HepG2 (cell line): Measurements from ENCODE around the gene ABCB9. TPM values are rescaled to one million over a fixed set of nuclear protein-coding genes. Genes with fewer than 3 reads are reported as not detected.

Source experiments
- ATAC-seq: fragments of 200-7000 bp; cut with Tn5 transposase; 3 replicates; pipeline ENCODE4 v1.9.1; 2020; ENCODE audit warnings: mild to moderate bottlenecking, moderate library complexity
- BruUV-seq: library from RNA; stranded (reverse); fragments of 400-500 nt; replicated peaks from 2 replicates; lab custom pipeline; 2021; lab: Mats Ljungman, UMichigan
- CTCF ChIA-PET: fragments of 300-600 bp; formaldehyde crosslinking; extraction: SDS; loops from one replicate; lab custom pipeline; 2021; ENCODE audit warnings: low total read pairs, inconsistent platforms, low intra/inter-chr PET ratio; lab: Yijun Ruan, JAX
- POLR2A ChIA-PET: fragments of 350-600 bp; sonication (Branson Sonifier 250); formaldehyde crosslinking; loops from one replicate; lab custom pipeline; 2020; ENCODE audit warnings: antibody characterized with exemption, inconsistent platforms; lab: Yijun Ruan, JAX
- DNase-seq: peaks from one replicate; pipeline ENCODE4 v3.0.0-alpha.2; 2015; ENCODE audit warnings: low spot score
- FAIRE-seq: peaks from 3 replicates; lab custom pipeline; 2011; peaks lifted over from hg19 to GRCh38; lab: Jason Lieb, UNC
- H2AFZ ChIP-seq: one replicate; pipeline ENCODE4 v1.6.1; 2011; ENCODE audit warnings: low read length, inconsistent platforms
- H3K27ac ChIP-seq: fragments of 300-600 bp; 3 replicates; pipeline ENCODE4 v1.8.0; 2011; ENCODE audit warnings: mixed run types, mild to moderate bottlenecking, mixed read lengths, low read length, inconsistent platforms; ENCODE audit not compliant: insufficient read depth; ENCODE audit errors: extremely low read length
- H3K27me3 ChIP-seq, 2 experiments: fragments of 200-600 bp in 1 of 2; 2 replicates in 1 of 2; 3 replicates in 1 of 2; pipeline versions ENCODE4 v1.6.0 to v1.8.0; 2011; ENCODE audit warnings: low read length in 2 of 2, mild to moderate bottlenecking in 2 of 2, moderate library complexity in 2 of 2, inconsistent platforms in 1 of 2; ENCODE audit not compliant: insufficient read depth in 2 of 2, control insufficient read depth in 1 of 2
- H3K36me3 ChIP-seq, 2 experiments: fragments of 200-600 bp in 1 of 2; replicated peaks in 1 of 2; 2 replicates in 1 of 2; 3 replicates in 1 of 2; pipeline versions ENCODE4 v1.5.1 to v1.8.0; 2011; ENCODE audit warnings: low read length in 2 of 2, inconsistent platforms in 1 of 2; ENCODE audit not compliant: insufficient read depth in 2 of 2, control insufficient read depth in 1 of 2
- H3K4me1 ChIP-seq: 2 replicates; pipeline ENCODE4 v1.5.1; 2012; ENCODE audit warnings: low read length, inconsistent platforms; ENCODE audit not compliant: insufficient read depth
- H3K4me2 ChIP-seq: 2 replicates; pipeline ENCODE4 v1.6.0; 2011; ENCODE audit warnings: low read depth, low read length, inconsistent platforms
- H3K4me3 ChIP-seq, 3 experiments: fragments of 200-600 bp in 1 of 3; sonication (generic), shearing (Covaris generic) in 1 of 3; replicated peaks in 1 of 3; 2 replicates each; pipeline ENCODE4 v1.5.1; 2011 to 2016; ENCODE audit warnings: low read length in 3 of 3, inconsistent platforms in 2 of 3, low read depth in 2 of 3, mild to moderate bottlenecking in 2 of 3, control low read depth in 1 of 3, mixed read lengths in 1 of 3; ENCODE audit not compliant: insufficient read depth in 1 of 3
- H3K79me2 ChIP-seq: one replicate; pipeline ENCODE4 v1.6.1; 2011; ENCODE audit warnings: low read length, inconsistent platforms; ENCODE audit not compliant: insufficient read depth
- H3K9ac ChIP-seq: 2 replicates; pipeline ENCODE4 v1.6.0; 2011; ENCODE audit warnings: mild to moderate bottlenecking, low read depth, low read length, inconsistent platforms; ENCODE audit not compliant: insufficient read depth
- H3K9me3 ChIP-seq: 2 replicates; pipeline ENCODE4 v1.5.1; 2012; ENCODE audit warnings: mild to moderate bottlenecking, low read length
- H4K20me1 ChIP-seq: 2 replicates; pipeline ENCODE4 v1.6.0; 2011; ENCODE audit warnings: inconsistent platforms, mild to moderate bottlenecking, low read length, moderate library complexity; ENCODE audit not compliant: insufficient read depth
- IKZF4 ChIP-seq: sonication (generic); formaldehyde crosslinking; IDR thresholded peaks from 2 replicates; pipeline ENCODE4 v1.5.1; 2020; ENCODE audit warnings: borderline replicate concordance, mild to moderate bottlenecking, low read depth, missing genetic modification reagents; ENCODE audit errors: not compliant biosample characterization
- MZF1 ChIP-seq: sonication (generic); formaldehyde crosslinking; IDR thresholded peaks from 2 replicates; pipeline ENCODE4 v1.8.1; 2023; ENCODE audit warnings: mild to moderate bottlenecking, missing genetic modification reagents, borderline replicate concordance
- NONO ChIP-seq, 2 experiments: fragments of 450-650 bp in 1 of 2; sonication (generic) in 1 of 2; formaldehyde crosslinking in 1 of 2; IDR thresholded peaks in 1 of 2; conservative IDR thresholded peaks in 1 of 2; 2 replicates each; pipeline versions ENCODE4 v1.6.1 to v1.8.0; 2017 to 2022; ENCODE audit warnings: mild to moderate bottlenecking in 1 of 2, missing genetic modification reagents in 1 of 2, moderate library complexity in 1 of 2
- RBFOX2 ChIP-seq: fragments of 200-400 bp; formaldehyde crosslinking; IDR thresholded peaks from 2 replicates; pipeline ENCODE4 v1.6.1; 2017; ENCODE audit warnings: low read depth, mild to moderate bottlenecking, low read length
- SP5 ChIP-seq: IDR thresholded peaks from 2 replicates; pipeline ENCODE4 v1.6.1; 2016; ENCODE audit warnings: low read depth, borderline replicate concordance
- ZNF263 ChIP-seq: sonication (generic); formaldehyde crosslinking; IDR thresholded peaks from 2 replicates; pipeline ENCODE4 v1.4.0; 2020; ENCODE audit warnings: missing genetic modification reagents
- ZNF768 ChIP-seq: sonication (generic); formaldehyde crosslinking; IDR thresholded peaks from 2 replicates; pipeline ENCODE4 v1.4.0; 2020; ENCODE audit warnings: missing genetic modification reagents
- WGBS: methylation state at CpG from one replicate; pipeline ENCODE4 v1.1.6; 2017; ENCODE audit warnings: low lambda C conversion rate; 5-methylcytosine and 5-hydroxymethylcytosine counted together
- in situ Hi-C: cut with HindIII; loops from 2 replicates; pipeline ENCODE4 v1.10.0; 2017; ENCODE audit warnings: low pct_unique_long_range_greater_than_20kb; ENCODE audit not compliant: extremely low pct_ligation_motif_present
- intact Hi-C: fragments of 100-400 bp; cut with micrococcal nuclease; formaldehyde crosslinking; loops from one replicate; pipeline ENCODE4 v1.10.0; 2022; ENCODE audit not compliant: unreplicated experiment
- polyA plus RNA-seq, 8 experiments: library from polyadenylated mRNA; depleted of rRNA in 3 of 8; stranded (reverse) in 7 of 8; unstranded in 1 of 8; fragments of >200 nt; fragmentation: Illumina TruSeq in 4 of 8; extraction: Trizol in 4 of 8; gene quantifications; 2 replicates each; pipeline versions ENCODE4 v1.2.1 to v1.2.3, GENCODE V29; 2011 to 2016; ENCODE audit warnings: low read depth in 4 of 8, missing spikeins in 1 of 8, mixed read lengths in 1 of 8; ENCODE audit not compliant: insufficient read depth in 1 of 8
- total RNA-seq, 5 experiments: library from RNA; depleted of rRNA; stranded (reverse); fragments of >200 nt; fragmentation: Illumina TruSeq; extraction: Trizol; gene quantifications; 2 replicates each; pipeline ENCODE4 v1.2.3, GENCODE V29; 2016; ENCODE audit warnings: low read depth in 1 of 5
- TF ChIP-seq, protein P1 (sequence below): sonication (generic); formaldehyde crosslinking; IDR thresholded peaks from 2 replicates; pipeline ENCODE4 v1.4.0; 2020; ENCODE audit warnings: missing genetic modification reagents, borderline replicate concordance

ABCB9 gene
- total and polyA plus RNA-seq, 2 of the 13 experiments (the other 11 are each of a cell fraction or from before 2014, with no cell fraction given): 5.1 to 6.0 TPM

DNA sequence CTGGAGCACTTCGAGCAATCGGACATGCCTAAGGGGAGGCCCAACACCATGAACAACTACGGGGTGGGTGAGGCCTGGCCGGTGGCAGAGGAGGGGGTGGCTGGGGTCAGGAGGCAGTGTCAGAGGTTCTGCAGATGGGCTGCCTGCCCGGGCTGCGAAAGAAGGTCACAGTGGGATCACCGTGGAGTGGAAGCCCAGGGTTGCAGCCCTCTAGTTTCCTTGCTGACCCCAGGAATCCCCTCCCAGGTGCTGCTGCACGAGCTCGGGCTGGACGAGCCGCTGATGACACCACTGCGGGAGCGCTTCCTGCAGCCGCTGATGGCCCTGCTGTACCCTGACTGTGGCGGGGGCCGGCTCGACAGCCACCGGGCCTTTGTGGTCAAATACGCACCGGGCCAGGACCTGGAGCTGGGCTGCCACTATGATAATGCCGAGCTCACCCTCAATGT lies 12.3 kb upstream of the ABCB9 start:
- WGBS: 97% methylated on average over 8 of the region's 21 CpGs
- Histone ChIP-seq H3K79me2 (peaks cover 55% of the 10 kb centered on the region), H3K4me2 (0 out of 2 replicates have a peak overlapping the region, but pooled peaks have one; percentile 3), H3K27me3 (no peaks in the 10 kb centered on the region; a peak in 1 of 5 replicates), H3K36me3 (peaks cover 1 to 19% of the 10 kb centered on the region in 2 experiments; a peak in 4 of 5 replicates), H4K20me1 (no peaks in the 10 kb centered on the region), H2AFZ (no peak overlapping the region), H3K9me3 (no peaks in the 10 kb centered on the region), H3K4me3 (no peak overlapping the region)
- in situ Hi-C loops (no loop called here), intact Hi-C loops (no loop called here)
- BruUV-seq: no TSS peak
- CTCF ChIA-PET: no interaction called here
- no peak for ATAC-seq
- TF ChIP-seq MZF1 (no peak), NONO (IDR thresholded peaks at IDR 0.05) (no peak), NONO (CRISPR knock-in tag; conservative IDR thresholded peaks at IDR 0.05) (0 out of 2 replicates have a peak, but pooled peaks have one; percentile 17), RBFOX2 (peak; percentile 58; the same call in 1 of the 2 replicates), IKZF4 (no peak)
- TF ChIP-seq, all 625 proteins: peak for 2
- FAIRE-seq (no peak), DNase-seq (no peak)
- H3K27ac ChIP-seq: no peak overlapping the region
- peaks cover 61% of the 10 kb centered on the region for H3K4me1 ChIP-seq
- POLR2A ChIA-PET: no interaction called here
- no peak overlapping the region for H3K9ac ChIP-seq

DNA sequence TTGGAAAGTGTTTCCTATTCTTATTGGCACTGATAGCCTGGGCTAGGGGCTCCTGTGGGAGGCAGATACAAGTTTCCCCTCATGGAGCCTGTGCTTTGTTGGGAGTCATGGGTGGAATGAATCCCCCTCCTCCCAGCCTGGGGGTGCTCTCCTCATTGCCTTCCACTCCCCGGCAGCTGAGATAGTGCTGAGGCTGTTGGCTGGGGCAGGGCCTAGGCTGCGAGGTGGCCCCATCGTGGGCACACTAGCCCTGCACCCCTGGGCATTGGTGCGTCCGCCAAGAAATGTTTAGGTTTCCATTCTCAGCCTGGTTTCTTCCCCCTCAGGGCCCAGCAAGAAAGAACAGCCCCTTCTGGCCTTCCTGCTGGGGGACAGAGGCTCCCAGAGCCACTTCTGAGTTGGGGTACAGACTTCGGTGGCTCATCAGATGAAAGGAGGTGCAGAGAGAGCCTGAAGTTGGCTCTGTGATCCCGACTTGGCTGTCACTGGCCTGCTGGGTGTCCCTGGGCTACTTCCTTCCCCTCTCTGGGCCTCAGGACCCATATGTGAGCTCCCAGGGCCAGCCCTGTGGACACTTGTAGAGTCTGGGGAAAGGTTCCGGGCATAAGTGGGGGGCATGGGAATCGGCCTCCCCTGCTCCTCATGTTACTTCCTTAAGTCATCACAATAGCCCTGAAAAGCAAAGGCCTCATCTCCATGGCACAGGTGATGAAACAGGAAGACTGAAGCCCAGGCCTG lies 11.6 kb upstream of the ABCB9 start:
- 90% methylated on average over 4 of the region's 9 CpGs for WGBS
- Histone ChIP-seq H2AFZ (no peak overlapping the region), H4K20me1 (no peaks in the 10 kb centered on the region), H3K36me3 (peaks cover 1 to 19% of the 10 kb centered on the region in 2 experiments; a peak in 4 of 5 replicates), H3K9ac (no peak overlapping the region), H3K79me2 (peaks cover 55% of the 10 kb centered on the region), H3K4me2 (no peak overlapping the region), H3K4me3 (no peak overlapping the region), H3K27me3 (no peaks in the 10 kb centered on the region; a peak in 1 of 5 replicates), H3K4me1 (peaks cover 54% of the 10 kb centered on the region), H3K9me3 (no peaks in the 10 kb centered on the region), H3K27ac (no peak overlapping the region)
- BruUV-seq: no TSS peak
- in situ Hi-C loops: no loop called here
- CTCF ChIA-PET: no interaction called here
- intact Hi-C loops: no loop called here
- no peak for FAIRE-seq
- POLR2A ChIA-PET: no interaction called here
- TF ChIP-seq, protein P1, sequence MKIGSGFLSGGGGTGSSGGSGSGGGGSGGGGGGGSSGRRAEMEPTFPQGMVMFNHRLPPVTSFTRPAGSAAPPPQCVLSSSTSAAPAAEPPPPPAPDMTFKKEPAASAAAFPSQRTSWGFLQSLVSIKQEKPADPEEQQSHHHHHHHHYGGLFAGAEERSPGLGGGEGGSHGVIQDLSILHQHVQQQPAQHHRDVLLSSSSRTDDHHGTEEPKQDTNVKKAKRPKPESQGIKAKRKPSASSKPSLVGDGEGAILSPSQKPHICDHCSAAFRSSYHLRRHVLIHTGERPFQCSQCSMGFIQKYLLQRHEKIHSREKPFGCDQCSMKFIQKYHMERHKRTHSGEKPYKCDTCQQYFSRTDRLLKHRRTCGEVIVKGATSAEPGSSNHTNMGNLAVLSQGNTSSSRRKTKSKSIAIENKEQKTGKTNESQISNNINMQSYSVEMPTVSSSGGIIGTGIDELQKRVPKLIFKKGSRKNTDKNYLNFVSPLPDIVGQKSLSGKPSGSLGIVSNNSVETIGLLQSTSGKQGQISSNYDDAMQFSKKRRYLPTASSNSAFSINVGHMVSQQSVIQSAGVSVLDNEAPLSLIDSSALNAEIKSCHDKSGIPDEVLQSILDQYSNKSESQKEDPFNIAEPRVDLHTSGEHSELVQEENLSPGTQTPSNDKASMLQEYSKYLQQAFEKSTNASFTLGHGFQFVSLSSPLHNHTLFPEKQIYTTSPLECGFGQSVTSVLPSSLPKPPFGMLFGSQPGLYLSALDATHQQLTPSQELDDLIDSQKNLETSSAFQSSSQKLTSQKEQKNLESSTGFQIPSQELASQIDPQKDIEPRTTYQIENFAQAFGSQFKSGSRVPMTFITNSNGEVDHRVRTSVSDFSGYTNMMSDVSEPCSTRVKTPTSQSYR (CRISPR knock-in tag): no peak
- no peak for TF ChIP-seq SP5 (CRISPR knock-in tag)
- TF ChIP-seq ZNF263 (CRISPR knock-in tag): peak; percentile 43; the same call in 1 of the 2 replicates
- peak; percentile 88 for TF ChIP-seq ZNF768 (CRISPR knock-in tag)
- no peak for ATAC-seq
- no peak for DNase-seq
